A673 (cell line): ENCODE results near the gene TSSK2. TPM values are rescaled to one million over a fixed set of nuclear protein-coding genes. Genes with fewer than 3 reads are reported as not detected.

Experiments used
- Bru-seq: library from RNA; stranded (reverse); fragments of 400-500 nt; gene quantifications from one replicate; lab custom pipeline; 2021; lab: Mats Ljungman, UMichigan
- BruChase-seq, 2 experiments: library from RNA; stranded (reverse); fragments of 400-500 nt; gene quantifications; one replicate each; lab custom pipeline; 2021; lab: Mats Ljungman, UMichigan
- BruUV-seq: library from RNA; stranded (reverse); fragments of 400-500 nt; replicated peaks from 2 replicates; lab custom pipeline; 2021; lab: Mats Ljungman, UMichigan
- CTCF ChIA-PET: fragments of 300-600 bp; sonication (Branson Sonifier 250); formaldehyde crosslinking; loops from one replicate; lab custom pipeline; 2022; ENCODE audit warnings: antibody characterized with exemption; lab: Charles Lee
- POLR2A ChIA-PET: fragments of 300-600 bp; sonication (Branson Sonifier 250); formaldehyde crosslinking; loops from one replicate; lab custom pipeline; 2022; ENCODE audit warnings: antibody characterized with exemption; ENCODE audit not compliant: low non-redundant PET; lab: Charles Lee
- DNase-seq: peaks from one replicate; pipeline ENCODE4 v3.0.0-alpha.2; 2015; ENCODE audit warnings: low spot score
- H3K27ac ChIP-seq: fragments of 200-600 bp; sonication (generic); 2 replicates; pipeline ENCODE4 v1.5.1; 2016; ENCODE audit warnings: mixed run types, low read depth, mild to moderate bottlenecking, mixed read lengths, antibody characterized with exemption, low read length; ENCODE audit not compliant: poor library complexity, severe bottlenecking
- H3K27me3 ChIP-seq: fragments of 200-600 bp; sonication (generic); replicated peaks from 2 replicates; pipeline ENCODE4 v1.6.1; 2017; ENCODE audit warnings: mixed run types, low read depth, mild to moderate bottlenecking, mixed read lengths, antibody characterized with exemption, low read length; ENCODE audit not compliant: insufficient read depth, poor library complexity
- H3K36me3 ChIP-seq: fragments of 200-600 bp; sonication (generic); 2 replicates; pipeline ENCODE4 v1.6.1; 2016; ENCODE audit warnings: mixed run types, mild to moderate bottlenecking, mixed read lengths, antibody characterized with exemption, low read length; ENCODE audit not compliant: insufficient read depth, poor library complexity, severe bottlenecking
- H3K4me1 ChIP-seq: fragments of 200-600 bp; sonication (generic); 2 replicates; pipeline ENCODE4 v1.6.1; 2017; ENCODE audit warnings: mixed run types, mild to moderate bottlenecking, mixed read lengths, antibody characterized with exemption, low read length; ENCODE audit not compliant: insufficient read depth, poor library complexity, severe bottlenecking
- H3K4me3 ChIP-seq: fragments of 200-600 bp; sonication (generic); 2 replicates; pipeline ENCODE4 v1.5.1; 2016; ENCODE audit warnings: low read depth, mixed run types, mild to moderate bottlenecking, mixed read lengths, low read length; ENCODE audit not compliant: poor library complexity, severe bottlenecking
- H3K9me3 ChIP-seq: fragments of 200-600 bp; sonication (generic); 2 replicates; pipeline ENCODE4 v1.6.1; 2016; ENCODE audit warnings: mixed run types, low read depth, mild to moderate bottlenecking, mixed read lengths, antibody characterized with exemption, low read length; ENCODE audit not compliant: poor library complexity, severe bottlenecking
- EZH2 ChIP-seq: fragments of 200-600 bp; sonication (generic); IDR thresholded peaks from 2 replicates; pipeline ENCODE4 v1.6.1; 2017; ENCODE audit warnings: borderline replicate concordance, low read depth, mild to moderate bottlenecking, mixed read lengths, antibody characterized with exemption, low read length; ENCODE audit not compliant: poor library complexity, severe bottlenecking
- intact Hi-C: fragments of 100-400 bp; cut with micrococcal nuclease; formaldehyde crosslinking; loops from one replicate; pipeline ENCODE4 v1.10.0; 2022; ENCODE audit not compliant: unreplicated experiment
- long read RNA-seq: library from polyadenylated mRNA; stranded (forward); transcript quantifications from one replicate; pipeline ENCODE4 v2.0.0, GENCODE V29; 2022
- total RNA-seq: library from RNA; stranded (reverse); gene quantifications from 2 replicates; pipeline ENCODE4 v1.2.3, GENCODE V29; 2021
- TF ChIP-seq, protein P1 (sequence below): fragments of 300-800, 200-600 bp; sonication (generic); conservative IDR thresholded peaks from 2 replicates; pipeline ENCODE4 v1.5.1; 2017; ENCODE audit warnings: low read depth, mild to moderate bottlenecking, antibody characterized with exemption, low read length, moderate library complexity, mixed read lengths

Gene TSSK2
- total RNA-seq = not detected in 2 replicates
- Bru-seq, nascent RNA = not detected
- BruChase-seq, experiment 1, labeled RNA remaining after a 2-hour chase = not detected
- BruChase-seq, experiment 2, labeled RNA remaining after a 6-hour chase = not detected
- long read RNA-seq = 0 reads

DNA sequence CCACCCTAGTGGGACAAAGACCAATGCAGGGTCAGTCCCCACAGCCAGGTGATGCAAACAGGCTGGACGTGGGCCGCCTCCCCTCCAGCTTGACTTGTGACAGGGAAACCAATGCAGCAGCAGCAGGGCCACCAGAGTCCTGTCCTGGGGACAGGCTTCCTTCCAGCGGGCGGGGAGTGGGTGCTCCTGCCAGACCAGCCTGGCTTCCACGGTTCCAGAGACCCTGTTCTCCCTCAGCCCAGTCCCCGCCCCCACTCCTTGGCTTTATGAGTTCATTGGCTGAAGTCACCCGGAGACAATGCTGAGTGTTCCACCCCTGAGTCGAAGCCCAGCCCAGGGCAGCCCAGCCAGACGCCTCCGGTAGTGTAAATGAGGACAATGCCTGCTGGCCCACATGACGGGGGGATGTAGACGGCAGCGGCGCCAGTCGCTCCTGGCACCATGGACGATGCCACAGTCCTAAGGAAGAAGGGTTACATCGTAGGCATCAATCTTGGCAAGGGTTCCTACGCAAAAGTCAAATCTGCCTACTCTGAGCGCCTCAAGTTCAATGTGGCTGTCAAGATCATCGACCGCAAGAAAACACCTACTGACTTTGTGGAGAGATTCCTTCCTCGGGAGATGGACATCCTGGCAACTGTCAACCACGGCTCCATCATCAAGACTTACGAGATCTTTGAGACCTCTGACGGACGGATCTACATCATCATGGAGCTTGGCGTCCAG lies at the start of gene TSSK2:
TSS of gene TSSK2 (plus strand) at position 350 of the 726 bp plus-strand sequence. CDS start at position 442, 92 bp downstream.
- Histone ChIP-seq H3K9me3 (no peaks in the 10 kb centered on the region), H3K36me3 (peaks cover 3% of the 10 kb centered on the region), H3K4me3 (no peak within 1 kb of the TSS), H3K4me1 (no peaks in the 10 kb centered on the region), H3K27me3 (no peaks in the 10 kb centered on the region), H3K27ac (no peak within 1 kb of the TSS)
- POLR2A ChIA-PET = no interaction called here
- intact Hi-C loops = no loop called here
- TF ChIP-seq EZH2 = no peak
- TF ChIP-seq, protein P1, sequence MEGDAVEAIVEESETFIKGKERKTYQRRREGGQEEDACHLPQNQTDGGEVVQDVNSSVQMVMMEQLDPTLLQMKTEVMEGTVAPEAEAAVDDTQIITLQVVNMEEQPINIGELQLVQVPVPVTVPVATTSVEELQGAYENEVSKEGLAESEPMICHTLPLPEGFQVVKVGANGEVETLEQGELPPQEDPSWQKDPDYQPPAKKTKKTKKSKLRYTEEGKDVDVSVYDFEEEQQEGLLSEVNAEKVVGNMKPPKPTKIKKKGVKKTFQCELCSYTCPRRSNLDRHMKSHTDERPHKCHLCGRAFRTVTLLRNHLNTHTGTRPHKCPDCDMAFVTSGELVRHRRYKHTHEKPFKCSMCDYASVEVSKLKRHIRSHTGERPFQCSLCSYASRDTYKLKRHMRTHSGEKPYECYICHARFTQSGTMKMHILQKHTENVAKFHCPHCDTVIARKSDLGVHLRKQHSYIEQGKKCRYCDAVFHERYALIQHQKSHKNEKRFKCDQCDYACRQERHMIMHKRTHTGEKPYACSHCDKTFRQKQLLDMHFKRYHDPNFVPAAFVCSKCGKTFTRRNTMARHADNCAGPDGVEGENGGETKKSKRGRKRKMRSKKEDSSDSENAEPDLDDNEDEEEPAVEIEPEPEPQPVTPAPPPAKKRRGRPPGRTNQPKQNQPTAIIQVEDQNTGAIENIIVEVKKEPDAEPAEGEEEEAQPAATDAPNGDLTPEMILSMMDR = no peak
- BruUV-seq = no TSS peak
- no peak for DNase-seq
- CTCF ChIA-PET = no interaction called here

DNA sequence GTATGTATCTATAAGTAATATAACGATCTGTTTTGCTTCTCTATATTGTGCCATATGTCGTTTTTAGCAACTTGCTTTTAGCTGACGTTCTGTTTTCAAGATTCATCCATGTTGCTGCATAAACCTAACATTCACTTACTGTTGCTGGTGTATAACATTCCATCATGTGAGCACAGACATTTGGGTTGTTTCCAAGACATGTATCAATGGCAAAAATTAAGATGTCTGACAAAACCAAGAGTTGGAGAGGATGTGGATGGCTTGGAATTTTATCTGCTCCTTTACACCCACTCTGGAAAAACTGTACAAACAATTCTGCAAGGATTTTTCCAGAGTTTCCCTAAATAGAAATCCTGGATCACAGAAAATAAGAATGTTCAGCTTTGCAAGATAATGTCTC lies 49.8 kb upstream of the TSSK2 start:
- Histone ChIP-seq H3K36me3 (peaks cover 9% of the 10 kb centered on the region), H3K4me1 (peaks cover 19% of the 10 kb centered on the region), H3K27ac (no peak overlapping the region), H3K27me3 (no peaks in the 10 kb centered on the region), H3K9me3 (no peaks in the 10 kb centered on the region), H3K4me3 (no peak overlapping the region)
- no peak for DNase-seq
- intact Hi-C loops = no loop called here
- TF ChIP-seq, protein P1 = no peak
- no peak for TF ChIP-seq EZH2
- CTCF ChIA-PET = no interaction called here
- POLR2A ChIA-PET = interaction anchor here (0.6 kb wide), 1 partner anchor 23 kb away, joined by 3 read pairs; no protein-coding TSS in a partner anchor
- BruUV-seq = no TSS peak

DNA sequence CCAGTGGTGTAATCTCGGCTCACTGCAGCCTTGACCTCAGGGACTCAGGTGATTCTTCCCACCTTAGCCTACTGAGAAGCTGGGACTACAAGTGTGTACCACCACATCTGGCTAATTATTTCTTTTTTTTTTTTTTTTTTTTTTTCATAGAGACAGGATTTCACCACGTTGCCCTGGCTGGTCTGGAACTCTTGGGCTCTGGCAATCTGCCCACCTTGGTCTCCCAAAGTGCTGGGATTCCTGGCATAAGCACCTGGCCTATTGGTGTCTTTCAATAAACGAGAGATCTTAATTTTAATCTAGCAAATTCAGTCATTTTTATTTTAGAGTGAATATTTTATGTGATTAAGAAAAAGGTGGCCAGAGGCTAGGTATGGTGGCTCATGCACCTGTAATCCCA lies 49.0 kb upstream of the TSSK2 start:
- no peak overlapping the region for H3K27ac ChIP-seq
- TF ChIP-seq EZH2 = no peak
- TF ChIP-seq, protein P1 = no peak
- no TSS peak for BruUV-seq
- H3K9me3 ChIP-seq = no peaks in the 10 kb centered on the region
- POLR2A ChIA-PET = no interaction called here
- H3K36me3 ChIP-seq = peaks cover 9% of the 10 kb centered on the region
- DNase-seq = no peak
- CTCF ChIA-PET = no interaction called here
- H3K4me1 ChIP-seq = peaks cover 21% of the 10 kb centered on the region
- no peak overlapping the region for H3K4me3 ChIP-seq
- intact Hi-C loops = no loop called here
- no peaks in the 10 kb centered on the region for H3K27me3 ChIP-seq
